ENCODE measurements around the gene RAB25. TPM values are rescaled to one million over a fixed set of nuclear protein-coding genes. Genes with fewer than 3 reads are reported as not detected.
A peak's percentile ranks its signal among the peaks of the same experiment; 100 is the strongest.

The RAB25 gene
- total and polyA plus RNA-seq, 2 donors: 11.9 to 28.2 TPM

DNA sequence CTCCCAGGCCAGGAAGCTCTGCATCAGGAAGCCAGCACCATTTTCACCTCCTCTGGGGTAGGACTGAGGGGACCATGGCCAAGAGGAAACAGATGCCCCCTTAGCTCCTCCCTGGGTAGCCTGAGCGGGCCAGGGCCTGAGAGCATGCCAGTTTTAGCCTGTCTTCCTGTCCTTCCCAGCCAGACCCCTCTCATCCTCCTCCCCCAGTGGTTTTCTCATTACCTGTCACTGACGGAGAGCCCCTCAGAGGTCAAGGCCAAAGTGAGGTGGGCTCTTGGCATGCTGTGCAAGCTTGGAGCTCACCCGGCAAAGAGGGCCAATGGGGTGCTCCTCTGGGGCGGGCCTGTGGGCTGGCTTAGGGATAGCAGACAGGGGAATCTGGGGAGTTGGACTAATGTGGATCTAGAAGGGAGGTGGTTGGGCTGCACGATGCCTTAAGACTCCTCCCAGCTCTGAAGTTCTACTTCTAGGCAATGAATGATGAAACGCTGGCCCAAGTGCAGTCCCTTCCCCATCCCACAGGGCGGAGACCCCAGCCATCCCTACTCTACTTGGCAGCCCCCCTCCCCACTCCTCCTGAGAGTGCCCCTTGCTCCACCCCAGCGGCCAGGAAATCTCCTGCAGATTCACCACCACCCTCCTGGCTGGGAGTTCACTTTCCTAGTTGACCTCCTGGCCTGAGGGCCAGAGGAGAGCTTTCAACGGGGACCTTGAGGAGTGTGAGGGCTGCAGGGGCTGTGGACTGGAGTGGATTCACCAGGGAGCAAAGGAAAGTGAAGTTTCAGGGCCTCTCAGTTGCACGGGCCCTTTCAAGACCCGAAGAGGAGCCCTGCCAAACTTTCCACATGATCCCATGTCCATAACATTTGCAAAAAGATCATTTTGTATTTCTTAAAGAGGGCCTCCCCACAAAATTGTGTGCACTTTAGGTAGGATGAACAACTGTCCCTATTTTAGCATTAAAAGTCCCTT, 44.2 kb downstream of the RAB25 start:
- no peak for DNase-seq (ENCODE audit: extremely low spot score)
- Histone ChIP-seq H3K27ac (ENCODE audit: low read depth) (peak overlapping the region; percentile 85), H3K4me3 (ENCODE audit: low read depth, low read length) (no peak overlapping the region), H3K36me3 (ENCODE audit: insufficient read depth) (no peaks in the 10 kb centered on the region), H3K4me1 (ENCODE audit: insufficient read depth) (peaks cover 1% of the 10 kb centered on the region)
- 30% methylated on average over 11 of the region's 11 CpGs for WGBS

DNA sequence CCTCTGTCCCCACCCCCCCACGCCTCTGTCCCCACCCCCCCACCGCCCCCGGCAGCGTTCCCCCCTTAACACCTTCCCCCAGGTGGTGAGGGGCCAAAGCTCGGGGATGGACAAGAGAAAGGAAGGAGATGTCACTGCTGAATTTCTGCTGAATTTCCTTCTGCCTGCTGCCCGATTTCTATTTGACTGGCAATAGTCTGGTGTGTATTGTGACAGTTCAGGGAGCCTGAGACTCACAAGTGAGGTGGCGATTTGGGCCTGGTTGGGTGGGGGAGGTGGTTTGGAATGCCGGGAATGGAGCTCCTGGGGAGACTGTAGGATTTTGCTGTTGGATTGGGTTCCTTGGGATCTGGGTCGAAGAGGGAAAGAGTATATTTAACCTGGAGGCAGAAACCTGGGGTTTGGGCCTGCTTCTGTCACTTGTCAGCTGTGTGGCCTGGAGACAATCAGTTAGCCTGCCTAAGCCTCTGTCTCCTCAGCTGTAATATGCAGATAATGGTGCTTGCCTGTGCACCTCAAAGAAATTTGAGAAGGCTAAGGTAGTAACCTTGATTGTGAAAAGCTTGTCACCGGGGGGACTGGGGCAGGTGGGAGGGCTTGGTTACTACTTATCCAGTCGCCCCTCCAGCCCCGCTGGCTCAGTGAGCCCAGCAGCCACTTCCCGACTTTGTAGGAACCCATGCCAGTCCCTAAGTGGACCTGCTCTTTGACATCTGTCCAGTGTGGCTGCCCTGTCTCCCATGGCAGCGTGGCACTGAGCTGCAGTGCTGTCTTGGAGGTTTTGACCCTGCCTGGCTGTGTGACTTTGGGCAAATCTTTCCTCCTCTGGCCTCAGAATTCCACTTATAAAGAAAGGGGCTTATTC, 45.9 kb downstream of the RAB25 start:
- Histone ChIP-seq H3K4me1 (ENCODE audit: insufficient read depth) (peaks cover 1% of the 10 kb centered on the region), H3K27ac (ENCODE audit: low read depth) (peak overlapping the region; percentile 95), H3K36me3 (ENCODE audit: insufficient read depth) (no peaks in the 10 kb centered on the region), H3K4me3 (ENCODE audit: low read depth, low read length) (peak overlapping the region; percentile 29)
- 34% methylated on average over 14 of the region's 14 CpGs for whole genome bisulfite sequencing
- no peak for DNase-seq (ENCODE audit: extremely low spot score)

DNA sequence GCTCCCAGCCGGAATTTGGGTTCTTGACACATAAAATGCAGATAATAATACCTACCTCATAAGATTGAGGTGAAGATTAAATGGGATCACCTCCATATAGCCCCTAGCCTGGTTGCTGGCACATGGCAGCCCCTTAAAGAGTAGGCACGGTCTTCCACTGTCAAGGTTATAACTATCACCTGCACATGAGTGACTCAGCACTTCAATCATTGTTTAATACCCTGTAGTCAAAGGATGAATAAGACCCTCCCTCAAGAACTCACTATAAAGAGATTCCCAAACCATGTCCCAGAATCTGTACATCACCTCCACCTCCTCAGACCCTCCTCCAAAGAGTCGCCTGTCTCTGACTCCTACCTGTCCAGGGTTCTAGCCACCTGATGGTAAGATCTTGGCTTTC, 47.1 kb downstream of the RAB25 start:
- Histone ChIP-seq H3K36me3 (ENCODE audit: insufficient read depth) (no peaks in the 10 kb centered on the region), H3K4me1 (ENCODE audit: insufficient read depth) (peaks cover 1% of the 10 kb centered on the region), H3K4me3 (ENCODE audit: low read depth, low read length) (no peak overlapping the region), H3K27ac (ENCODE audit: low read depth) (no peak overlapping the region)
- WGBS: 92% methylated on average over 3 of the region's 3 CpGs
- no peak for DNase-seq (ENCODE audit: extremely low spot score)

DNA sequence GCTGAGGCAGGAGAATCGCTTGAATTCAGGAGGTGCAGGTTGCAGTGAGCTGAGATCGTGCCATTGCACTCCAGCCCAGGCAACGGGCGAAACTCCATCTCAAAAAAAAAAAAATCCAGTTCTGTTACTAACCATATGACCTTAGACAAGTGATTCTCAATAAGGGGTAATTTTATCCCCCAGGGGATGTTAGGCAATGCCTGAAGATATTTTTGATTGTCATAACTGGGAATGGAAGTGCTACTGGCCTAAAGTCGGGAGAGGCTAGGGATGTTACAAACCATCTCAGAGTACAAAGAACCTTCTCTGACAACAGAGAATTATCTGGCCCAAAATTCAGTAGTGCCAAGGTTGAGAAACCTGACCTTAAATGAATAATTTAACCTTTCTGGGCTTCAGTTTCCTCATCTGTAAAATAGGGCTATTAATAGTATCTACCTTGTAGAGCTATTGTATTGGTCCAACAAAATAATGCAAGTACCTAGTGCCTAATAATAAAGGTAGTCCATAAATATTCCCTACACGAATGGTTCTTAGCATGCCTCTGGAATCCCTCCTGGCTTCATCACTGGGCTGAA, 47.8 kb downstream of the RAB25 start:
- Histone ChIP-seq H3K27ac (ENCODE audit: low read depth) (no peak overlapping the region), H3K4me3 (ENCODE audit: low read depth, low read length) (no peak overlapping the region), H3K4me1 (ENCODE audit: insufficient read depth) (peaks cover 1% of the 10 kb centered on the region), H3K36me3 (ENCODE audit: insufficient read depth) (no peaks in the 10 kb centered on the region)
- WGBS: 88% methylated on average over 6 of the region's 6 CpGs
- no peak for DNase-seq (ENCODE audit: extremely low spot score)

DNA sequence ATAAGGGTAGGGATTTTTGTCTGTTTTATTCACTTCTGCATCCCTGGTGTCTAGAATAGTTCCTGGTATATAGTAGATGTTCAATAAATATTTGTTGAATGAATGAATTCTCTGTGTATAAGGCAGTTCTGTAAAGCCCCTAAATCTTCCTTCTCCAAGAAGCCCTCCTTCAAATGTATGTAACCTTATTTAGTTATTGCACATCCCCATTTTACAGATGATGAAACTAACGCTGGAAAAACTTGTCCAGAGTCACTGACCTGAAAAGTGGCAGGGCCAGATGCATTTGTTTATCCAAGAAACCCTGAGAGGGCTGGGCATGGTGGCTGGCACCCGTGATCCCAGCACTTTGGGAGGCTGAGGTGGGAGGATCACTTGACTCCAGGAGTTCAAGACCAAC, 49.3 kb downstream of the RAB25 start:
- no peak for DNase-seq (ENCODE audit: extremely low spot score)
- H3K36me3 ChIP-seq (ENCODE audit: insufficient read depth): no peaks in the 10 kb centered on the region
- WGBS: 86% methylated on average over 2 of the region's 2 CpGs
- H3K27ac ChIP-seq (ENCODE audit: low read depth): no peak overlapping the region
- no peaks in the 10 kb centered on the region for H3K4me1 ChIP-seq (ENCODE audit: insufficient read depth)
- no peak overlapping the region for H3K4me3 ChIP-seq (ENCODE audit: low read depth, low read length)

DNA sequence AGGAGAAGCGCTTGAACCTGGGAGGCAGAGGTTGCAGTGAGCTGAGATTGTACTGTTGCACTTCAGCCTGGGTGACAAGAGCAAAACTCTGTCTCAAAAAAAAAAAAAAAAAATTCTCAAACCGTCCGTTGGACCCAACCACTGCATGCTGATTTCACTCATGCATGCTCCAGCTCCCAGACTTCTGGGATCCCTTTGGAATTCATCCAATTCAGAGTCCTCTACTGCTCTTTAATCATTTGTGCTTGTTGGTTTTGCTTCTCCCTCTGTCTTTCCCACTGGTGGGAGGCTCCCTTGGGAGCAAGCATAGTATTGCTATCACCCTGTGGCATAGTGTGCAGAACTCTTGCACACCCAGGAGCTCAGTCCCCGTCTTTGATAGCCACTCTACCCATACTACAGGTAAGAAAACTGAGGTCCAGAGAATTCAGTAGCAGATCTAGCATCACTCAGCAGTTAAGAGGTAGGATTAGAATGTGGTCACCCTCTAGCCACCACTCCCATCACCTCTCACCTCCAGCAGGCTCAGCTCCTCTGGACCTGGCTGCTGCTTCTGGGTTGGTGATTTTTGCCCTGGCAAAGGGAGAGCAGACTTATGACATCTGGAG, 50.5 kb downstream of the RAB25 start:
- WGBS: 68% methylated on average over 4 of the region's 4 CpGs

DNA sequence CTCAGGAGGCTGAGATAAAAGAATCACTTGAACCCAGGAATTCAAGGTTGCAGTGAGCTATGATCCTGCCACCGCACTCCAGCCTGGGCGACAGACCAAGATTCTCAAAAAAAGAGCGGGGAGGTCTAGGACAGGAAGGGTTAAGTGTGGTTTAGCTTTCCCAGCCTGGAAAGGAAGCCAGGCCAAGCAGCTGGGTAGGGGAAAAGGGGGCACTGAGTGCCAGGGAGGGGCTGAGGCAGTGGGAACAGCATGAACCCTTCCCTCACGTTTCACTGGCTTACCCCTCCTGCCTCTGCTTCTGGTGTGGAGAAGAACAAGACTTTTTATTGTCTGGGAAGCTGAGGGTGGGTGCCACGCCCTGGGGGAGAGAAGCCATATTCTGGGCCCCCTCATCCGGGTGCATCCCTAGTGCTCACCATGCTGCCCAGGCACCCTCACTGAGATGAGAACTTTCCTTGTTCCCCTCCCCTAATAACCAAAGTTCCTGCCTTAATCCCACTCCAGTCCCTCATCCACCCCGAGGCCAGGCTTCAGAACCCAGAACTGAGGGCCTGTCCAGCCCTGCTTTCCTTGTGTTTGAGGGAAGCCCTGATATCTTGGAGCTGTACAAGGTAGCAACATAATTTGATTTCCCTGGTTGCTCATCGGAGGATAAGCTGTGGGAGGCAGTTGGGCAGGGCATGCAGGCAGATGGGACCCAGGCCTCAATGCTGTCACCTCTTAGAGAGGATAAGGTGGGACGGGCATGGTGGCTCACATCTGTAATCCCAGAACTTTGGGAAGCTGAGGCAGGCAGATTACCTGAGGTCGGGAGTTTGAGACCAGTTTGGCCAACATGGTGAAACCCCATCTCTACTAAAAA, 51.5 kb downstream of the RAB25 start:
- Histone ChIP-seq H3K4me1 (ENCODE audit: insufficient read depth) (no peaks in the 10 kb centered on the region), H3K4me3 (ENCODE audit: low read depth, low read length) (no peak overlapping the region), H3K36me3 (ENCODE audit: insufficient read depth) (no peaks in the 10 kb centered on the region), H3K27ac (ENCODE audit: low read depth) (no peak overlapping the region)
- DNase-seq (ENCODE audit: extremely low spot score): no peak
- WGBS: 60% methylated on average over 10 of the region's 10 CpGs

More for the DNA sequence above, 50.5 kb downstream of the RAB25 start:
- Histone ChIP-seq H3K4me1 (ENCODE audit: insufficient read depth) (no peaks in the 10 kb centered on the region), H3K27ac (ENCODE audit: low read depth) (no peak overlapping the region), H3K4me3 (ENCODE audit: low read depth, low read length) (no peak overlapping the region), H3K36me3 (ENCODE audit: insufficient read depth) (no peaks in the 10 kb centered on the region)
- DNase-seq (ENCODE audit: extremely low spot score): no peak

DNA sequence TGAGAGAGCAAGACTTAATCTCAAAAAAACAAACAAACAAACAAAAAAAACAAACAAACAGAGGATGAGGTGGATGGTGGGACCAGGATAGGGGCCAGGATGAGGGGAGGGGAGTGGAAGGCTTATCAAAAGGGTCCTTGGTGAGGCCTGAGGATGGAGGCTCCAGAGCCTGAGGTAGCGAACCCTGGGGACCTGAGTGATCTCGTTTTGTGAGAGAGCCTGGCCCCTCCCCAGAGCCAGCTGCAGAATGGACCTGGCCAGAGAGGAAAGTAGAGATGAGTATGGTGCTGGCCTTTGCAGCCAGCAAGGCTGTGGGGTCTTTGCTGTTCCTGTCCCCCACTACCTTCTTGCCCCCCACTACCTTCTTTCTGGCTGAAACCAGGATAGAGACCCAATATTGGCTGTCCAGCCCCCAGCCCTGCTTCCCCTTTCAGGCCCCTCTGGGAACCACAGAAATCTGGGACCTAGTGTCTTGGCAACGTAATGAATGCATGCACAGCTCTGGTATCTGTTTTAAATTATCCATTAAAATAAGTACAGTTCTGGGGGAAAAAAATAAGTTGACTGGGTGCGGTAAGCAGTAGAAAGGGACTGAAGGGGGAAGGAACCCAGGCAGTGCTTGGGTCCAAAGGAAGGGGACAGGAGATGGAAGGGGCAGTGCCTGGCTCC, 52.5 kb downstream of the RAB25 start:
- no peak for DNase-seq (ENCODE audit: extremely low spot score)
- Histone ChIP-seq H3K36me3 (ENCODE audit: insufficient read depth) (no peaks in the 10 kb centered on the region), H3K27ac (ENCODE audit: low read depth) (peak overlapping the region; percentile 93), H3K4me1 (ENCODE audit: insufficient read depth) (no peaks in the 10 kb centered on the region), H3K4me3 (ENCODE audit: low read depth, low read length) (no peak overlapping the region)
- 37% methylated on average over 4 of the region's 4 CpGs for WGBS

DNA sequence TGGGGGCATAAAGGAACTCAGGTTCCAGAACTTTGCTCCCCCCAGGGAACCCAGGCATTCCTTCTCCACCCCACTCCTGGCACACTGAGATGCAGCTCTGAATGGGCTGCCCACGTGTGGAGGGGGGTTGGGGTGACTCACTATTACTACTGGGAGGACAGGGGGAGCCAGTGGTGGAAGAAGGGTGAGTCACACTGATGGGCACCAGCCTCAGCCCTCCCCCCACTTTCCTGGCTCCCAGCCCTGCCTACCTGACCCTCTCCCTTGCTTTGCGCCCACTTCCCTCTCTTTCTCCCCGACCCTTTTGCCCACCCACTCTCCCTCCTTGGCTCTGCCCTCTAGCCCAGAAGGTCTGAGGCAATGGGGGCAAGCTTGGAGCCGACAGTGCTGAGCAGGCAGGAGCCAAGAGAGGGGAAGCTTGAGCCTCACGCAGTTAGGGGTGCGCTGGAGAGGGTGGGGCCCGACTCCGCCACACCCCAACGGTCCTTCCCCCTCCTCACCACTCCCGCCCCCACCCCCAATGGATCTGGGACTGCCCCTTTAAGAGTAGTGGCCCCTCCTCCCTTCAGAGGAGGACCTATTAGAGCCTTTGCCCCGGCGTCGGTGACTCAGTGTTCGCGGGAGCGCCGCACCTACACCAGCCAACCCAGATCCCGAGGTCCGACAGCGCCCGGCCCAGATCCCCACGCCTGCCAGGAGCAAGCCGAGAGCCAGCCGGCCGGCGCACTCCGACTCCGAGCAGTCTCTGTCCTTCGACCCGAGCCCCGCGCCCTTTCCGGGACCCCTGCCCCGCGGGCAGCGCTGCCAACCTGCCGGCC, 53.4 kb downstream of the RAB25 start, which contains the start of gene LMNA:
TSS of gene LMNA (plus strand) at position 611 of the 818 bp plus-strand sequence. CDS start 208 bp downstream, outside the sequence.
- WGBS: under 1% methylated on average over 37 of the region's 37 CpGs
- DNase-seq (ENCODE audit: extremely low spot score): no peak
- Histone ChIP-seq H3K4me1 (ENCODE audit: insufficient read depth) (no peaks in the 10 kb centered on the region), H3K27ac (ENCODE audit: low read depth) (peak within 1 kb of the TSS; percentile 95), H3K4me3 (ENCODE audit: low read depth, low read length) (peak within 1 kb of the TSS; percentile 96), H3K36me3 (ENCODE audit: insufficient read depth) (no peaks in the 10 kb centered on the region)

DNA sequence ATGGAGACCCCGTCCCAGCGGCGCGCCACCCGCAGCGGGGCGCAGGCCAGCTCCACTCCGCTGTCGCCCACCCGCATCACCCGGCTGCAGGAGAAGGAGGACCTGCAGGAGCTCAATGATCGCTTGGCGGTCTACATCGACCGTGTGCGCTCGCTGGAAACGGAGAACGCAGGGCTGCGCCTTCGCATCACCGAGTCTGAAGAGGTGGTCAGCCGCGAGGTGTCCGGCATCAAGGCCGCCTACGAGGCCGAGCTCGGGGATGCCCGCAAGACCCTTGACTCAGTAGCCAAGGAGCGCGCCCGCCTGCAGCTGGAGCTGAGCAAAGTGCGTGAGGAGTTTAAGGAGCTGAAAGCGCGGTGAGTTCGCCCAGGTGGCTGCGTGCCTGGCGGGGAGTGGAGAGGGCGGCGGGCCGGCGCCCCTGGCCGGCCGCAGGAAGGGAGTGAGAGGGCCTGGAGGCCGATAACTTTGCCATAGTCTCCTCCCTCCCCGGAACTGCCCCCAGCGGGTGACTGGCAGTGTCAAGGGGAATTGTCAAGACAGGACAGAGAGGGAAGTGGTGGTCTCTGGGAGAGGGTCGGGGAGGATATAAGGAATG, 54.1 kb downstream of the RAB25 start:
- no peaks in the 10 kb centered on the region for H3K4me1 ChIP-seq (ENCODE audit: insufficient read depth)
- peak overlapping the region; percentile 95 for H3K27ac ChIP-seq (ENCODE audit: low read depth)
- WGBS: under 1% methylated on average over 49 of the region's 49 CpGs
- H3K36me3 ChIP-seq (ENCODE audit: insufficient read depth): no peaks in the 10 kb centered on the region
- DNase-seq (ENCODE audit: extremely low spot score): no peak
- H3K4me3 ChIP-seq (ENCODE audit: low read depth, low read length): peak overlapping the region; percentile 96
